Hepatocyte (in vitro differentiated cells): ENCODE measurements around the gene GLI3. TPM values are rescaled to one million over a fixed set of nuclear protein-coding genes. Genes with fewer than 3 reads are reported as not detected.

Experiments
- DNase-seq: peaks from one replicate; pipeline ENCODE4 v3.0.0-alpha.2; 2016; ENCODE audit warnings: low spot score
- H2AFZ ChIP-seq: fragments of 200-600 bp; sonication (generic); 2 replicates; pipeline ENCODE4 v1.6.0; 2016; ENCODE audit warnings: antibody characterized with exemption, mild to moderate bottlenecking
- H3K27ac ChIP-seq: fragments of 200-600 bp; sonication (generic); 2 replicates; pipeline ENCODE4 v1.5.1; 2016; ENCODE audit warnings: mild to moderate bottlenecking
- H3K27me3 ChIP-seq: fragments of 200-600 bp; sonication (generic); 2 replicates; pipeline ENCODE4 v1.6.1; 2016
- H3K36me3 ChIP-seq: fragments of 200-600 bp; sonication (generic); replicated peaks from 2 replicates; pipeline ENCODE4 v1.5.1; 2016; ENCODE audit warnings: low read depth; ENCODE audit not compliant: insufficient read depth
- H3K4me1 ChIP-seq: fragments of 200-600 bp; sonication (generic); 2 replicates; pipeline ENCODE4 v1.5.1; 2016; ENCODE audit warnings: mild to moderate bottlenecking, moderate library complexity; ENCODE audit not compliant: insufficient read depth
- H3K4me2 ChIP-seq: fragments of 200-600 bp; sonication (generic); 2 replicates; pipeline ENCODE4 v1.6.0; 2016
- H3K4me3 ChIP-seq: fragments of 200-600 bp; sonication (generic); 2 replicates; pipeline ENCODE4 v1.5.1; 2016; ENCODE audit warnings: mild to moderate bottlenecking
- H3K79me2 ChIP-seq: fragments of 200-600 bp; sonication (generic); 2 replicates; pipeline ENCODE4 v1.6.0; 2017; ENCODE audit warnings: mild to moderate bottlenecking
- H3K9me2 ChIP-seq: fragments of 200-600 bp; sonication (generic); replicated peaks from 2 replicates; pipeline ENCODE4 v1.6.0; 2017; ENCODE audit warnings: mild to moderate bottlenecking; ENCODE audit not compliant: insufficient read depth
- H3K9me3 ChIP-seq: fragments of 200-600 bp; sonication (generic); 2 replicates; pipeline ENCODE4 v1.5.1; 2016; ENCODE audit warnings: low read depth, mild to moderate bottlenecking
- H4K20me1 ChIP-seq: fragments of 200-600 bp; sonication (generic); 2 replicates; pipeline ENCODE4 v1.6.0; 2016; ENCODE audit warnings: mild to moderate bottlenecking; ENCODE audit not compliant: insufficient read depth, poor library complexity, severe bottlenecking
- CTCF ChIP-seq: fragments of 200-600 bp; sonication (generic); IDR thresholded peaks from 2 replicates; pipeline ENCODE4 v1.5.1; 2016; ENCODE audit warnings: antibody characterized with exemption, mild to moderate bottlenecking; ENCODE audit not compliant: poor library complexity
- EZH2 ChIP-seq: fragments of 200-600 bp; sonication (generic); IDR thresholded peaks from 2 replicates; pipeline ENCODE4 v1.6.1; 2016; ENCODE audit warnings: antibody characterized with exemption, mild to moderate bottlenecking, borderline replicate concordance
- EZH2phosphoT487 ChIP-seq: fragments of 200-600 bp; sonication (generic); IDR thresholded peaks from one replicate; pipeline ENCODE4 v1.6.1; 2018; ENCODE audit warnings: antibody characterized with exemption, mild to moderate bottlenecking, low read depth, moderate library complexity; ENCODE audit not compliant: unreplicated experiment, severe bottlenecking
- WGBS: methylation state at CpG from one replicate; pipeline ENCODE4 v1.1.6; 2016; ENCODE audit warnings: low lambda C conversion rate; ENCODE audit errors: missing lambda C conversion rate; 5-methylcytosine and 5-hydroxymethylcytosine counted together
- polyA plus RNA-seq: library from polyadenylated mRNA; unstranded; fragments of >200 nt; fragmentation: Nextera tagmentation; extraction: Ambion mirVana; gene quantifications from 2 replicates; pipeline ENCODE4 v1.2.1, GENCODE V29; 2016
- total RNA-seq: library from RNA; depleted of rRNA; stranded (reverse); fragments of >200 nt; gene quantifications from 2 replicates; pipeline ENCODE4 v1.2.3, GENCODE V29; 2014

GLI3 gene
- total and polyA plus RNA-seq, 2 experiments from 2014 or later = 5.5 to 20.0 TPM

GRCh38 chr7:42011846-42012245, 225.2 kb downstream of the GLI3 start:
- Histone ChIP-seq H2AFZ (no peak overlapping the region), H3K4me2 (no peak overlapping the region), H3K9me3 (no peaks in the 10 kb centered on the region), H3K9me2 (no peaks in the 10 kb centered on the region), H3K36me3 (no peaks in the 10 kb centered on the region), H3K79me2 (no peaks in the 10 kb centered on the region), H3K4me1 (no peaks in the 10 kb centered on the region), H3K4me3 (no peak overlapping the region), H3K27ac (no peak overlapping the region), H4K20me1 (no peaks in the 10 kb centered on the region), H3K27me3 (no peaks in the 10 kb centered on the region)
- WGBS = 77% methylated on average over 10 of the region's 10 CpGs
- DNase-seq = no peak
- no peak for TF ChIP-seq EZH2phosphoT487
- no peak for TF ChIP-seq CTCF
- no peak for TF ChIP-seq EZH2

- no peak overlapping the region for H3K4me3 ChIP-seq
- H3K36me3 ChIP-seq = no peaks in the 10 kb centered on the region
- H3K4me1 ChIP-seq = no peaks in the 10 kb centered on the region
- H2AFZ ChIP-seq = no peak overlapping the region
- no peaks in the 10 kb centered on the region for H3K9me3 ChIP-seq
- no peak overlapping the region for H3K4me2 ChIP-seq
- no peak overlapping the region for H3K27ac ChIP-seq
- H3K27me3 ChIP-seq = no peaks in the 10 kb centered on the region
- H4K20me1 ChIP-seq = no peaks in the 10 kb centered on the region
- no peaks in the 10 kb centered on the region for H3K9me2 ChIP-seq
- H3K79me2 ChIP-seq = no peaks in the 10 kb centered on the region
- TF ChIP-seq EZH2 = no peak
- no peak for TF ChIP-seq EZH2phosphoT487
- no peak for TF ChIP-seq CTCF
- no peak for DNase-seq
Observed at GRCh38 chr7:42010751-42011150, 226.3 kb downstream of the GLI3 start.

GRCh38 chr7:42006801-42007513, 230.1 kb downstream of the GLI3 start:
- H3K4me2 ChIP-seq = no peak overlapping the region
- H2AFZ ChIP-seq = no peak overlapping the region
- H3K9me3 ChIP-seq = no peaks in the 10 kb centered on the region
- 90% methylated on average over 3 of the region's 3 CpGs for whole genome bisulfite sequencing
- DNase-seq = no peak
- H3K27me3 ChIP-seq = no peaks in the 10 kb centered on the region
- H3K27ac ChIP-seq = no peak overlapping the region
- no peaks in the 10 kb centered on the region for H4K20me1 ChIP-seq
- no peaks in the 10 kb centered on the region for H3K79me2 ChIP-seq
- H3K4me3 ChIP-seq = no peak overlapping the region
- H3K9me2 ChIP-seq = no peaks in the 10 kb centered on the region
- H3K4me1 ChIP-seq = no peaks in the 10 kb centered on the region
- no peaks in the 10 kb centered on the region for H3K36me3 ChIP-seq
- TF ChIP-seq EZH2 (no peak), EZH2phosphoT487 (no peak), CTCF (no peak)

GRCh38 chr7:42002654-42003053, 234.4 kb downstream of the GLI3 start:
- Histone ChIP-seq H3K27me3 (no peaks in the 10 kb centered on the region), H3K9me2 (no peaks in the 10 kb centered on the region), H3K36me3 (no peaks in the 10 kb centered on the region), H3K4me1 (no peaks in the 10 kb centered on the region), H3K9me3 (no peaks in the 10 kb centered on the region), H4K20me1 (no peaks in the 10 kb centered on the region), H3K79me2 (no peaks in the 10 kb centered on the region), H3K4me2 (no peak overlapping the region), H2AFZ (no peak overlapping the region), H3K27ac (no peak overlapping the region), H3K4me3 (no peak overlapping the region)
- TF ChIP-seq CTCF (no peak), EZH2phosphoT487 (no peak), EZH2 (no peak)
- 82% methylated on average over 2 of the region's 2 CpGs for WGBS
- no peak for DNase-seq
